ENCODE results near the gene NBAS. TPM values are rescaled to one million over a fixed set of nuclear protein-coding genes. Genes with fewer than 3 reads are reported as not detected.

The NBAS gene
- total RNA-seq, 1 experiment from 2014 or later, result 32.5 TPM

GRCh38 chr2:15195813-15196212, 365.3 kb downstream of the NBAS start:
- no peak for DNase-seq
- Histone ChIP-seq H3K4me1 (ENCODE audit: insufficient read depth, low read length) (no peaks in the 10 kb centered on the region), H3K9me3 (ENCODE audit: control insufficient read depth, low read depth, low read length) (no peaks in the 10 kb centered on the region), H2AK5ac (ENCODE audit: insufficient read length, low read length) (no peak overlapping the region), H3K56ac (ENCODE audit: insufficient read length, low read depth, low read length) (no peak overlapping the region), H2BK12ac (ENCODE audit: insufficient read length, low read depth, low read length) (no peak overlapping the region), H3K23me2 (ENCODE audit: insufficient read length, low read depth, low read length, poor library complexity, severe bottlenecking) (no peaks in the 10 kb centered on the region), H2BK15ac (ENCODE audit: low read depth, low read length) (no peak overlapping the region), H4K20me1 (ENCODE audit: control insufficient read depth, insufficient read depth, insufficient read length) (no peaks in the 10 kb centered on the region), H2BK20ac (ENCODE audit: low read depth, low read length, poor library complexity, severe bottlenecking) (no peak overlapping the region), H3K23ac (ENCODE audit: insufficient read length, low read depth, low read length) (no peak overlapping the region), H3K79me2 (ENCODE audit: insufficient read depth, low read length) (no peaks in the 10 kb centered on the region), H3K14ac (ENCODE audit: insufficient read depth, low read length) (no peak overlapping the region), H4K91ac (ENCODE audit: insufficient read length, low read depth, low read length) (no peak overlapping the region), H4K5ac (ENCODE audit: insufficient read length, low read depth, low read length) (no peak overlapping the region), H3K9ac (ENCODE audit: extremely low read depth, insufficient read length, low read length) (no peak overlapping the region), H4K8ac (replicated peaks; ENCODE audit: insufficient read length, low read depth, low read length) (no peak overlapping the region), H3T11ph (ENCODE audit: low read length) (no peak overlapping the region), H3K4ac (ENCODE audit: low read depth, low read length) (no peak overlapping the region), H2AFZ (ENCODE audit: low read length) (no peak overlapping the region), H3K79me1 (ENCODE audit: insufficient read depth, low read depth, low read length, poor library complexity, severe bottlenecking) (no peaks in the 10 kb centered on the region), H3K18ac (ENCODE audit: insufficient read length, low read depth, low read length) (no peak overlapping the region), H2BK5ac (ENCODE audit: insufficient read length, low read length) (no peak overlapping the region), H3K27me3 (ENCODE audit: insufficient read depth, low read length) (no peaks in the 10 kb centered on the region), H3K27ac (ENCODE audit: insufficient read length, low read depth, low read length) (no peak overlapping the region), H2BK120ac (ENCODE audit: low read depth, low read length, poor library complexity, severe bottlenecking) (no peak overlapping the region), H3K4me2 (ENCODE audit: insufficient read depth, insufficient read length, low read length) (no peak overlapping the region)
- no CpG with 5 or more reads among the region's 4 CpGs for WGBS (ENCODE audit: extremely low coverage, insufficient read length, low lambda C conversion rate)
- H3K4me3 Mint-ChIP-seq, result no peak overlapping the region
- H3K9me3 Mint-ChIP-seq, result no peaks in the 10 kb centered on the region
- no peak overlapping the region for H3K27ac Mint-ChIP-seq
- no peaks in the 10 kb centered on the region for H3K4me1 Mint-ChIP-seq
- TF ChIP-seq CTCF (conservative IDR thresholded peaks at IDR 0.05), result no peak
- no peaks in the 10 kb centered on the region for H3K36me3 Mint-ChIP-seq (ENCODE audit: insufficient read depth in 1 of 3, low read depth in 3 of 3)
- no peaks in the 10 kb centered on the region for H3K27me3 Mint-ChIP-seq (ENCODE audit: low read depth)
